ENCODE results near the gene ALMS1. TPM values are rescaled to one million over a fixed set of nuclear protein-coding genes. Genes with fewer than 3 reads are reported as not detected.

The ALMS1 gene
- total RNA-seq, 1 donor from 2014 or later, result 20.0 TPM

DNA sequence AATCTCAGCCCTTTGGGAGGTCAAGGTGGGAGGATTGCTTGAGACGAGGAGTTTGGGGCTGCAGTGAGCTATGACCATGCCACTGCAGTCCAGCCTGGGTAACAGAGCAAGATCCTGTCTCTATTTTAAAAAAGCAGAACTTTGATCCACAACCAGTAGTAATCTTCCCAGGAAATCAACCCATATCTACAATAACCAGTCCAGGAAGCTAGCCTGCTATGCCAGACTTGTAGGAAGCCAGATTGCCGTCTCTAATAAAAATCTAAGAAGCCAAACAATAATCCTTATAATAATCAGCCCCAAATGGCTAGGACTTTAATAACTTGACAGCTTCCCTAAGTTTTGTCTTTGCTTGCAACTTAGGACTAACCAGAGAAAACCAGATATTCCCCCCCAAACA is 9.0 kb upstream of the ALMS1 start:
- Mint-ChIP-seq H3K4me1 (ENCODE audit: low read depth) (no peaks in the 10 kb centered on the region), H3K9me3 (ENCODE audit: low read depth) (no peaks in the 10 kb centered on the region), H3K36me3 (ENCODE audit: low read depth) (no peaks in the 10 kb centered on the region), H3K27me3 (ENCODE audit: low read depth) (peaks cover 61% of the 10 kb centered on the region), H3K27ac (ENCODE audit: unreplicated experiment) (no peak overlapping the region), H3K4me3 (ENCODE audit: unreplicated experiment) (no peak overlapping the region)
- DNase-seq (ENCODE audit: low spot score), result no peak
- TF ChIP-seq, protein P1, sequence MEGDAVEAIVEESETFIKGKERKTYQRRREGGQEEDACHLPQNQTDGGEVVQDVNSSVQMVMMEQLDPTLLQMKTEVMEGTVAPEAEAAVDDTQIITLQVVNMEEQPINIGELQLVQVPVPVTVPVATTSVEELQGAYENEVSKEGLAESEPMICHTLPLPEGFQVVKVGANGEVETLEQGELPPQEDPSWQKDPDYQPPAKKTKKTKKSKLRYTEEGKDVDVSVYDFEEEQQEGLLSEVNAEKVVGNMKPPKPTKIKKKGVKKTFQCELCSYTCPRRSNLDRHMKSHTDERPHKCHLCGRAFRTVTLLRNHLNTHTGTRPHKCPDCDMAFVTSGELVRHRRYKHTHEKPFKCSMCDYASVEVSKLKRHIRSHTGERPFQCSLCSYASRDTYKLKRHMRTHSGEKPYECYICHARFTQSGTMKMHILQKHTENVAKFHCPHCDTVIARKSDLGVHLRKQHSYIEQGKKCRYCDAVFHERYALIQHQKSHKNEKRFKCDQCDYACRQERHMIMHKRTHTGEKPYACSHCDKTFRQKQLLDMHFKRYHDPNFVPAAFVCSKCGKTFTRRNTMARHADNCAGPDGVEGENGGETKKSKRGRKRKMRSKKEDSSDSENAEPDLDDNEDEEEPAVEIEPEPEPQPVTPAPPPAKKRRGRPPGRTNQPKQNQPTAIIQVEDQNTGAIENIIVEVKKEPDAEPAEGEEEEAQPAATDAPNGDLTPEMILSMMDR (IDR thresholded peaks at IDR 0.05), result no peak

DNA sequence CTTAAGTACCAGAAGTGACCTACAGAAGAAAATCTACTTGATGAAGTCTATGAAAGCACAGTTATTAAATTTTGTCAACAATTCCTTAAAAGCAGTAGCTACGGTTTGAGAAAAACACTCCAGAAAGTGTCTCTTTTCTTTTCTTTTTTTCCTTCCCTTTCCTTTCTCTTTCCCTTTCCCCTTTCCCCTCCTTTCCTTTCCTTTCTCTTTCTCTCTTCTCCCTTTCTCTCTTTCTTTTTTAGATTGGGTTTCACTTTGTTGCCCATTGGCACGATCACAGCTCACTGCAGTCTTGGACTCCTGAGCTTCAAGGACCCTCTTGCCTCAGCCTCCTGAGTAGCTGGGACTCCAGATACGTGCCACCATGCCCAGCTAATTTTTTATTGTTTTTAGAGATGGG is 2.6 kb upstream of the ALMS1 start:
- H3K9me3 Mint-ChIP-seq (ENCODE audit: low read depth), result no peaks in the 10 kb centered on the region
- no peaks in the 10 kb centered on the region for H3K36me3 Mint-ChIP-seq (ENCODE audit: low read depth)
- DNase-seq (ENCODE audit: low spot score), result no peak
- H3K27me3 Mint-ChIP-seq (ENCODE audit: low read depth), result peaks cover 36% of the 10 kb centered on the region
- no peak overlapping the region for H3K4me3 Mint-ChIP-seq (ENCODE audit: unreplicated experiment)
- H3K27ac Mint-ChIP-seq (ENCODE audit: unreplicated experiment), result no peak overlapping the region
- H3K4me1 Mint-ChIP-seq (ENCODE audit: low read depth), result peaks cover 23% of the 10 kb centered on the region
- TF ChIP-seq, protein P1 (IDR thresholded peaks at IDR 0.05), result no peak

- Mint-ChIP-seq H3K27me3 (ENCODE audit: low read depth) (peaks cover 28% of the 10 kb centered on the region), H3K27ac (ENCODE audit: unreplicated experiment) (peak overlapping the region; percentile 67), H3K4me1 (ENCODE audit: low read depth) (peaks cover 25% of the 10 kb centered on the region), H3K9me3 (ENCODE audit: low read depth) (no peaks in the 10 kb centered on the region), H3K4me3 (ENCODE audit: unreplicated experiment) (peak overlapping the region; percentile 93), H3K36me3 (ENCODE audit: low read depth) (no peaks in the 10 kb centered on the region)
- TF ChIP-seq, protein P1 (IDR thresholded peaks at IDR 0.05), result no peak
- no peak for DNase-seq (ENCODE audit: low spot score)
Observed at GRCh38 chr2:73385123-73385503, 523 bp upstream of the ALMS1 start.

DNA sequence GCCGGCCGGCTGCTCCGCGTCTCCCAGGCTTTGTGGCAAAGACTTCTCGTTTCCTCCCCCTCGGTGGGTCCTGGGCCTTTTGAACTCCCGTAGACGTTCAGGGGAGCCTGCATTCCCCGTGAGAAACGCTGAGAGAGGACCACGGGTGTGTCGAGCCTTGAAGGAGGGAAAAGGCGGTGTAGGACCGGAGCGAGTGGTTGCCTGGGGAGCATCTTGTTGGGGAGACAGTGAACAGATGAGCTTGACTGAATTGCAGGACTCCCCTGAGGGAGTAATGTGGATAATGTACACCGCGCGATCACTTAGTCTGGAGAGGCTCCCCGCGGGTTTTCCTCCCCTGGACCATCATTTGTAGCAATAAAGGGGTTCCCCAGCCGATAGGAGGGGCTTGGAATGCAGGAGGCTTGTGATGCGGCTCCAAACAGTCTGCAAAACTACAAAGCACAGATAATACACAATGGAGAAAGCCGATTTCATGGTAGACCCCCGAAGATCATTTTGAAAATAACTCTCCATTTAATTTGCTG is 769 bp downstream of the ALMS1 start:
- H3K36me3 Mint-ChIP-seq (ENCODE audit: low read depth), result no peaks in the 10 kb centered on the region
- no peaks in the 10 kb centered on the region for H3K9me3 Mint-ChIP-seq (ENCODE audit: low read depth)
- H3K27ac Mint-ChIP-seq (ENCODE audit: unreplicated experiment), result peak overlapping the region; percentile 86
- DNase-seq (ENCODE audit: low spot score), result no peak
- TF ChIP-seq, protein P1 (IDR thresholded peaks at IDR 0.05), result peak; percentile 19
- H3K27me3 Mint-ChIP-seq (ENCODE audit: low read depth), result peaks cover 19% of the 10 kb centered on the region
- peaks cover 30% of the 10 kb centered on the region for H3K4me1 Mint-ChIP-seq (ENCODE audit: low read depth)
- peak overlapping the region; percentile 93 for H3K4me3 Mint-ChIP-seq (ENCODE audit: unreplicated experiment)

GRCh38 chr2:73386894-73387636 is 1.4 kb downstream of the ALMS1 start:
- DNase-seq (ENCODE audit: low spot score), result no peak
- H3K36me3 Mint-ChIP-seq (ENCODE audit: low read depth), result no peaks in the 10 kb centered on the region
- H3K4me1 Mint-ChIP-seq (ENCODE audit: low read depth), result peaks cover 30% of the 10 kb centered on the region
- peak overlapping the region; percentile 93 for H3K4me3 Mint-ChIP-seq (ENCODE audit: unreplicated experiment)
- H3K9me3 Mint-ChIP-seq (ENCODE audit: low read depth), result no peaks in the 10 kb centered on the region
- no peak overlapping the region for H3K27ac Mint-ChIP-seq (ENCODE audit: unreplicated experiment)
- TF ChIP-seq, protein P1 (IDR thresholded peaks at IDR 0.05), result no peak
- peaks cover 14% of the 10 kb centered on the region for H3K27me3 Mint-ChIP-seq (ENCODE audit: low read depth)
